Gastrocnemius medialis (tissue), 4 donors: Measurements from ENCODE around the gene LCN10. TPM values are rescaled to one million over a fixed set of nuclear protein-coding genes. Genes with fewer than 3 reads are reported as not detected.

Experiments used
- ATAC-seq, 2 donors: fragments of 150-250 bp; one replicate each; pipeline ENCODE4 v1.9.1; 2016
- DNase-seq, 2 donors: peaks; one replicate each; pipeline ENCODE4 v3.0.0-alpha.2; 2019
- H3K27ac ChIP-seq, 4 donors: fragments of 200-600 bp; sonication (generic); 1 replicate in 1 of 4; 2 replicates in 3 of 4; pipeline ENCODE4 v1.5.1; 2016 to 2018; ENCODE audit warnings: mild to moderate bottlenecking in 2 of 4, moderate library complexity in 1 of 4
- H3K27me3 ChIP-seq, 3 donors: fragments of 200-600 bp; sonication (generic) in 2 of 3; 1 replicate in 1 of 3; 2 replicates in 2 of 3; pipeline versions ENCODE4 v1.5.1 to v1.6.0; 2016 to 2019; ENCODE audit warnings: mild to moderate bottlenecking in 1 of 3, moderate library complexity in 1 of 3
- H3K36me3 ChIP-seq, 2 donors: fragments of 200-600 bp; sonication (generic) in 1 of 2; one replicate each; pipeline ENCODE4 v1.5.1; 2017 to 2018
- H3K4me1 ChIP-seq, 2 donors: fragments of 200-600 bp; sonication (generic) in 1 of 2; one replicate each; pipeline ENCODE4 v1.5.1; 2016 to 2017; ENCODE audit warnings: mild to moderate bottlenecking in 2 of 2
- H3K4me3 ChIP-seq, 4 donors: fragments of 200-600 bp; sonication (generic) in 3 of 4; 1 replicate in 1 of 4; 2 replicates in 3 of 4; pipeline ENCODE4 v1.5.1; 2016 to 2019; ENCODE audit warnings: mild to moderate bottlenecking in 2 of 4
- H3K9me3 ChIP-seq, 3 donors: fragments of 200-600 bp; sonication (generic) in 2 of 3; 1 replicate in 1 of 3; 2 replicates in 2 of 3; pipeline ENCODE4 v1.5.1; 2016 to 2019
- POLR2A ChIP-seq, 2 donors: fragments of 450-650 bp; IDR thresholded peaks; one replicate each; pipeline ENCODE4 v1.6.1; 2017; ENCODE audit warnings: antibody characterized with exemption in 2 of 2, mild to moderate bottlenecking in 2 of 2, moderate library complexity in 2 of 2
- in situ Hi-C, 4 donors: fragments of 200-750 bp; cut with MboI; loops; one replicate each; pipeline versions ENCODE4 v1.15.0 to v1.8.0; 2017; ENCODE audit warnings: low sequenced_read_pairs in 4 of 4
- intact Hi-C: fragments of 100-400 bp; cut with DNase I; formaldehyde crosslinking; loops from one replicate; pipeline ENCODE4 v1.15.1; 2023; ENCODE audit warnings: low total_unique reads
- total RNA-seq, 4 donors: library from RNA; depleted of rRNA; stranded (reverse); fragments of >200 nt; gene quantifications; one replicate each; pipeline versions ENCODE4 v1.1.0 to v1.2.3, GENCODE V29; 2016
- TF ChIP-seq, protein P1 (sequence below), 5 experiments: fragments of 450-650 bp in 3 of 5; fragments of 200-600 bp in 2 of 5; sonication (generic) in 2 of 5; IDR thresholded peaks in 4 of 5; conservative IDR thresholded peaks in 1 of 5; 1 replicate in 4 of 5; 2 replicates in 1 of 5; pipeline ENCODE4 v1.5.1; 2016 to 2019; ENCODE audit warnings: antibody characterized with exemption in 5 of 5, mild to moderate bottlenecking in 3 of 5, moderate library complexity in 3 of 5

Gene LCN10
- total RNA-seq, 4 donors from 2014 or later: 0.61 to 4.7 (median 1.6) TPM

- Histone ChIP-seq H3K4me3 (no peak overlapping the region), H3K27ac (no peak overlapping the region), H3K27me3 (peaks cover 16 to 32% (median 24%) of the 10 kb centered on the region in 3 donors), H3K4me1 (peaks cover 3 to 5% of the 10 kb centered on the region in 2 donors), H3K36me3 (no peaks in the 10 kb centered on the region), H3K9me3 (no peaks in the 10 kb centered on the region)
- ATAC-seq (no peak), DNase-seq (no peak)
- in situ Hi-C loops: no loop called here
- no peak for TF ChIP-seq POLR2A (IDR thresholded peaks at IDR 0.05)
- TF ChIP-seq, protein P1, sequence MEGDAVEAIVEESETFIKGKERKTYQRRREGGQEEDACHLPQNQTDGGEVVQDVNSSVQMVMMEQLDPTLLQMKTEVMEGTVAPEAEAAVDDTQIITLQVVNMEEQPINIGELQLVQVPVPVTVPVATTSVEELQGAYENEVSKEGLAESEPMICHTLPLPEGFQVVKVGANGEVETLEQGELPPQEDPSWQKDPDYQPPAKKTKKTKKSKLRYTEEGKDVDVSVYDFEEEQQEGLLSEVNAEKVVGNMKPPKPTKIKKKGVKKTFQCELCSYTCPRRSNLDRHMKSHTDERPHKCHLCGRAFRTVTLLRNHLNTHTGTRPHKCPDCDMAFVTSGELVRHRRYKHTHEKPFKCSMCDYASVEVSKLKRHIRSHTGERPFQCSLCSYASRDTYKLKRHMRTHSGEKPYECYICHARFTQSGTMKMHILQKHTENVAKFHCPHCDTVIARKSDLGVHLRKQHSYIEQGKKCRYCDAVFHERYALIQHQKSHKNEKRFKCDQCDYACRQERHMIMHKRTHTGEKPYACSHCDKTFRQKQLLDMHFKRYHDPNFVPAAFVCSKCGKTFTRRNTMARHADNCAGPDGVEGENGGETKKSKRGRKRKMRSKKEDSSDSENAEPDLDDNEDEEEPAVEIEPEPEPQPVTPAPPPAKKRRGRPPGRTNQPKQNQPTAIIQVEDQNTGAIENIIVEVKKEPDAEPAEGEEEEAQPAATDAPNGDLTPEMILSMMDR (IDR thresholded peaks at IDR 0.05 in 4 of 5, conservative IDR thresholded peaks at IDR 0.05 in 1 of 5): no peak
- intact Hi-C loops: no loop called here
These were observed 46.2 kb downstream of the LCN10 start for GRCh38 chr9:136696502-136696901.

- Histone ChIP-seq H3K27me3 (peaks cover 13 to 26% (median 19%) of the 10 kb centered on the region in 3 donors), H3K4me3 (no peak overlapping the region), H3K27ac (no peak overlapping the region), H3K36me3 (no peaks in the 10 kb centered on the region), H3K9me3 (no peaks in the 10 kb centered on the region), H3K4me1 (peaks cover 5 to 8% of the 10 kb centered on the region in 2 donors)
- TF ChIP-seq, protein P1 (IDR thresholded peaks at IDR 0.05 in 4 of 5, conservative IDR thresholded peaks at IDR 0.05 in 1 of 5): no peak
- TF ChIP-seq POLR2A (IDR thresholded peaks at IDR 0.05): no peak
- intact Hi-C loops: loop anchor here (1.0 kb wide), 1 partner anchor 25 kb away; no protein-coding TSS in a partner anchor
- DNase-seq: no peak
- ATAC-seq: no peak
- in situ Hi-C loops: no loop called here
These were observed 46.8 kb downstream of the LCN10 start for GRCh38 chr9:136695955-136696354.

- TF ChIP-seq POLR2A (IDR thresholded peaks at IDR 0.05): no peak
- no peak for ATAC-seq
- Histone ChIP-seq H3K4me3 (no peak overlapping the region), H3K9me3 (no peaks in the 10 kb centered on the region), H3K36me3 (no peaks in the 10 kb centered on the region), H3K27ac (no peak overlapping the region), H3K4me1 (peaks cover 10 to 13% of the 10 kb centered on the region in 2 donors), H3K27me3 (peaks cover 10 to 22% (median 15%) of the 10 kb centered on the region in 3 donors)
- intact Hi-C loops: loop anchor here (1.0 kb wide), 1 partner anchor 24 kb away; no protein-coding TSS in a partner anchor
- DNase-seq: no peak
- in situ Hi-C loops: no loop called here
These were observed 47.3 kb downstream of the LCN10 start for GRCh38 chr9:136695435-136695895.

DNA sequence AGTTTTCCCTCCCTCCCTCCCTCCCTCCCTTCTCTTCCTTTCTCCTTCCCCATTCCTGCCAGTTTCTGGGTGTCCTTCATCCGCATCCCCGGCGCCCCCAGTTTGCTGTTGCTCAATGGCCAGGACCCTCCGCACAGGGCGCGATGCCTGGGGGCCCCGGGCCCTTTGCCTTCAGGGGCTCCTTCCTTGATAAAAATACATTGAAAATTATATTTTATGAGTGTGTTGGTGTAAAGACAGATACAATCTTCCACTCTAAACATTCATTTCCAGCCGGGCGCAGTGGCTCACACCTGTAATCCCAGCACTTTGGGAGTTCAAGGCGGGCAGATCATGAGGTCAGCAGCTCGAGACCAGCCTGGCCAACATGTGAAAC lies 47.9 kb downstream of the LCN10 start:
- intact Hi-C loops: loop anchor here (1.0 to 5.0 kb wide), 2 partner anchors 24 to 53 kb away; no protein-coding TSS in a partner anchor
- TF ChIP-seq POLR2A (IDR thresholded peaks at IDR 0.05): no peak
- TF ChIP-seq, protein P1 (IDR thresholded peaks at IDR 0.05 in 4 of 5, conservative IDR thresholded peaks at IDR 0.05 in 1 of 5): no peak

DNA sequence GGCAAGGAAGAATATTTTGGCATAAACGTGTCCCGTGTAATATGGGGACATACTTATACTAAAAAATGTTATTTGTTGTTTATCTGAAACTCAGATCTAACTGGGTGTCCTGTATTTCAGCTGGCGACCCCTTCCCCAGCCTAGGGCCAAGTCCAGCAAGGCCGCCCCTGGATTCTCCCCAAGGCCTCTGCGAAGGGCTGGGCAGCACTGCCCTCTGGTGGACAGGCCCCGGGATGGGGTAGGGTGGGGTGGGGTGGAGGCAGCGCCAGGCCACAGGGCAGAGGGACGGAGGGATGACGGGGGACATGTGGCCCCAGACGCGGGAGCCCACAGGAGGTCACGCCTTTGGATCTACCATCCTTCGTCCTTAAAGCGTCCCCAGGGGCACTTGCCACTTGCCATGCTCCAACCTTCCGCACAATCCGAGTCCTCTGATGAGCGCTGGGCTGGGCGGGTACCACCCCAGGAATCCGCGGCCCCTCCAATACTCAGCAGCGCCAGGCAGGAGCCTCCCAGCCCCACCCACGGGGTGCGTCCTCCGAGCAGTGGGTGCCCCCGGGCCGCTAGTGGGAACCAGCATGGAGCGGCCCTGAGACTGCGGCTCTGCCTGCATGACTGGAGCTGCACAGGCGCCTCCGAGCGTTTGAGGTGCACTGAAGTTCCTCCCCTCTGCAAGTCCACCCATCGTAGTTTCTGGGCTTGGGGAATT lies 48.4 kb downstream of the LCN10 start:
- no peak overlapping the region for H3K4me3 ChIP-seq
- no peaks in the 10 kb centered on the region for H3K9me3 ChIP-seq
- H3K4me1 ChIP-seq: peaks cover 21 to 22% of the 10 kb centered on the region in 2 donors
- peaks cover 0 to 12% (median 5%) of the 10 kb centered on the region in 3 donors for H3K27me3 ChIP-seq
- ATAC-seq: peak; percentile 45 to 51
- in situ Hi-C loops (no loop called here), intact Hi-C loops (loop anchor here (5.0 kb wide), 1 partner anchor 52 kb away; no protein-coding TSS in a partner anchor)
- peak; percentile 46 to 66 for DNase-seq
- peak overlapping the region in 3 of 4 donors; percentile 20 to 42 (median 37) for H3K27ac ChIP-seq
- TF ChIP-seq, protein P1 (IDR thresholded peaks at IDR 0.05 in 4 of 5, conservative IDR thresholded peaks at IDR 0.05 in 1 of 5): peak; percentile 78 to 93 (median 89)
- TF ChIP-seq POLR2A (IDR thresholded peaks at IDR 0.05): no peak
- H3K36me3 ChIP-seq: no peaks in the 10 kb centered on the region

More for the DNA sequence above, 47.9 kb downstream of the LCN10 start:
- H3K4me3 ChIP-seq: no peak overlapping the region
- in situ Hi-C loops: no loop called here
- no peaks in the 10 kb centered on the region for H3K36me3 ChIP-seq
- ATAC-seq (no peak), DNase-seq (no peak)
- H3K27ac ChIP-seq: no peak overlapping the region
- peaks cover 16% of the 10 kb centered on the region in 2 donors for H3K4me1 ChIP-seq
- H3K9me3 ChIP-seq: no peaks in the 10 kb centered on the region
- peaks cover 4 to 16% (median 9%) of the 10 kb centered on the region in 3 donors for H3K27me3 ChIP-seq
